HG03520 (cell line): ENCODE results near the gene CHRD.
A peak's percentile ranks its signal among the peaks of the same experiment; 100 is the strongest.

ENCODE experiments used
- ATAC-seq: cut with Tn5 transposase; IDR thresholded peaks from one replicate; pipeline ENCODE4 v1.9.1; 2021; ENCODE audit warnings: mild to moderate bottlenecking, moderate library complexity; ENCODE audit not compliant: unreplicated experiment

The CHRD gene

GRCh38 chr3:184360929-184361531 lies 18.8 kb upstream of the CHRD start:
- peak; percentile 1 for ATAC-seq

DNA sequence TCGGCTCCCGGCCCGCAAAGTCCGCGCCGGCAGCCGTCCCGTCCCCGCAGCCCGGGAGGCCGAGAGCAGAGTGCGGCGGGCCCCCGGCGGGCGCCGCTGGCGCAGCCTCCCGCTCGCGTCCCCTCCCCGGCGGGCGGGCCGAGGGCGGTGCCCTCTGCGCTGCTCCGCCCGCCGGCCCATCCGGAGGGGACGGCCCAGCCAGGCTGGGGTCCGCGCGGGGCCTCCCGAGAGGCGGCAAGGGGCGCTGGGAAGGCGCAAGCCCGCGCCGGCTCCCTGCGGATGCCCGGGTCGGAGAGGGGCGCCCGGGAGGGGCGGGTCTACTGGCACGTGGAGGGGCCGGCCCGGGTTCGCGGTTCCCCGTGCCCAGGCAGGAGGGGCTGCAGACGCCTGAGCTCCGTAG lies 18.3 kb upstream of the CHRD start, which contains the start of the genes CLCN2 and POLR2H:
Gene CLCN2, minus strand, starts transcription at position 74 of the 400 bp plus-strand sequence. CDS start 126 bp downstream, outside the sequence.
Gene POLR2H, plus strand, starts transcription at position 179 of the 400 bp plus-strand sequence. CDS start 1,783 bp downstream, outside the sequence.
- peak; percentile 28 for ATAC-seq

DNA sequence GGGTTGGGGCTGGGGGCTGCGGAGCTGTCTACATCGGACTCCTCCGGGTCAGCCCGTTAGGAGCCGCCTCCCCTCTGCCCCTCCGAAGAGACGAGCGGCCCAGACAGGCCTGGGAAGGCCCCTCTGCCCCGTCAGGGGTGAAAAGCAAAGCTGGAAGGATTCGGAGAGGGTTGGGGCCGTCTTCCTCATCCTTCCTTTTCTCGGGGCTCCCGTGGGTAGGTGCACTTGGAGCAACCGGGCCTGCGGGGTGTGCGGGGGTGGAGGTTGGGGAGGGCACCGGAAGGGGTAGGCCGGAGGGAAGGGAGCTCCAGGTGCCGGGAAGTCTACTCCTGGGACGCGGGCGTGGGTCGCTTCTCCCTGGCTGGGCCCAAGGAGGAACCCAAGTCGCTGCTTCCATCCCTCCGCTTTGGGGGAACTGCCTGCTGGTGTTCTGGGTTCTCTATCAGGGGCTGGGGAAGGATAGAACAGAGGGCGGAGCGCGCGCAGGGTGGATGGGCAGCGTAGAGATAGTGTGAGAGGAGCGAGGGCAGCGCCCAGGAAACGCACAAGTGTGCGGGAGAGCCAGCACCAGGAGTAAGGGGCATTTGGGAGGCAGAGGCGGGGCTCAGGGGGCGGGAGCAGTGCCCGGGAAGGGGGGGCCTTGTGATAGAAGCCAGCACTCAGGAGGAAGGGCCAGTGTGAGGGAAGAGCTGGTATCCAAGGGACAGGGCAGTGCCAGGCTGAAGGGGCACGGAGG lies 17.8 kb upstream of the CHRD start:
- no peak for ATAC-seq

DNA sequence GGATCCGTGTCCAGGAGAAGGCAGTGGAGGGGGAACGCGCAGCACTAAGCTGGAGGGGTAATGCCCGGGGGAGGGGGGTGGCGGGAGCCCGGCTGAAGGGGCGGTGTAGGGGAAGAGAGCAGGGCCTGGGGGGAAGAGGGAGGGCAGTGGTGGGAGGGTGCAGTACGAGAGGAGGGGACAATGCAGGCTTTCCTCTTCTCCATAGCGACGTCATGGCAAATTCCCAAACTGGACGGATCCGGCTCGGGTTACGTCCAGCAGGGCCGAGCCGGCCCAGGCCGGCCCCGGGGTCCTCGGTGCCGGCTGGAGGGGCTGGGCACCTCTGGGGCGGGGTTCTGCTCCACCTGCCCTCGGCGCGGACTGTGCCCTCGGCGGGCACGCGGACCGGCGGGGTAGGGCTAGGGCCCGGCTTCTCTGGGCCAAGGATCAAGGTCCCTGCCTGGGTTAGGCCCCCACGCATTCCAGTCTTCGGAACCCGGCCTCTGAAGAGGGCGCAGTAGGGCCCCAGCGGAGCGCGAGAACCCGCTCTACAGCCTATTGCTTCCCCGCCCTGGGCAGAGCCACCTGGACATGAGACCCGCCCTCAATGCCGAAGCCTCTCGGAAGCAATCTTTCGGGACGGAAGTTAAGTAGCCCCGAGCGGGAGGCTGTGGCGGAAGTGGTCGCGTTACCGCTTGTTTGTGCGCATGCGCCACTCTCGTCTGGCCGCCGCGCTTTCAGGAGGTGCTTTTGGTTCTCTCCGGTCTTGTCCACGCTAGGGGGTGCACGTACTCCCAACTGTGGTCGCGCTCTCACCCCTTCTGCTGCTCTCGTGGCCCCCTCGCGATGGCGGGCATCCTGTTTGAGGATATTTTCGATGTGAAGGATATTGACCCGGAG lies 16.9 kb upstream of the CHRD start:
- ATAC-seq: peak; percentile 87

DNA sequence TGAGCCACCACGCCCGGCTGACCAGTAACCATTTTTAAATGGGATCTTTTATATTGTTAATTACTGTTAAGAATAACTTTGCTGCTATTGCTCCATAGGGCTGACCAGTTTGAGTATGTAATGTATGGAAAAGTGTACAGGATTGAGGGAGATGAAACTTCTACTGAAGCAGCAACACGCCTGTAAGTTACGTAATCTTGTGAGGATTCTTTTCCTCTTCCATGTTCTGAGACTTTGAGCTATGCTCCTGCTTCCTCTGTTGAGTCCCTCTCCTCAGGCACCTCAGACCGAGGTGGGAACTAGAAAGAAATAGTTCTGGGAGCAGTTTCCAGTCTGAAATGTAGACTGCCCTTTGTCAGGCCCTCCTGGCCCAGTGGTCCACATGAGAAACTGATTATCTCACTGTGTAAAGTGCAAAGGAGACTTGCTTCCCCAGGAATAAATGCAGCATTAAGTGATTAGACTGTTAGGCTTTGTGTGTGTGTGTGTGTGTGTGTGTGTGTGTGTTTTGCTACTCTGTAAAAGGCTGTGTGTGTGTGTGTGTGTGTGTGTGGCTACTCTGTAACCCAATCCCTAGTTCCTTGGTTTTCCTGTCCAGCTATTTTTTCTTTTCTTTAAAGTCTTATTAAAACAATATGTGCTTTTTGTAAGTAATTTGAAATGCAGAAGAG lies 13.1 kb upstream of the CHRD start:
- no peak for ATAC-seq

GRCh38 chr3:184368116-184368515 lies 11.7 kb upstream of the CHRD start:
- no peak for ATAC-seq

- ATAC-seq: no peak
Measured at GRCh38 chr3:184368586-184369183, 11.2 kb upstream of the CHRD start.

- ATAC-seq: peak; percentile 53
Measured at GRCh38 chr3:184371570-184372018, 8.3 kb upstream of the CHRD start.

- ATAC-seq: no peak
Measured at GRCh38 chr3:184372296-184372821, 7.5 kb upstream of the CHRD start.

- no peak for ATAC-seq
Measured at GRCh38 chr3:184372911-184373310, 6.9 kb upstream of the CHRD start.

DNA sequence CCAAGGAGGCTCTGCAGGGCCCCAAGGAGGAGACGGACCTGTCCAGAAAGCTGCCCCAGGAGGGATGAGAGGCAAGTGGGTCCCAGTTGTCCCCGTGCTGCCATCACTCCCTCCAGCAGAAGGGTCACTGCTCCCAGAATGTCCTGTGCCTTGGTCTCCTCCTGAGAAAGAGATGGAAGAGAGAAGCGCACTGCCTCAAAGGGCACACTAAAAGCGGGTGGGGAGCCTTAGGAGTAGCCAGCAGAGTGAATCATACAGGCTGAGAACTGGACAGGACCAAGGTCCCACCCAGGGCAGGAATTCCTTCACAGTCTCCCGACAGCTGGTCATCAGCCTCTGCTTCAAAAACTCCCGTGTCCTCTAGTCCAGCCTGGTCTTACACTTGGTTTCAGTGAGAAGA lies 6.4 kb upstream of the CHRD start:
- ATAC-seq: no peak

DNA sequence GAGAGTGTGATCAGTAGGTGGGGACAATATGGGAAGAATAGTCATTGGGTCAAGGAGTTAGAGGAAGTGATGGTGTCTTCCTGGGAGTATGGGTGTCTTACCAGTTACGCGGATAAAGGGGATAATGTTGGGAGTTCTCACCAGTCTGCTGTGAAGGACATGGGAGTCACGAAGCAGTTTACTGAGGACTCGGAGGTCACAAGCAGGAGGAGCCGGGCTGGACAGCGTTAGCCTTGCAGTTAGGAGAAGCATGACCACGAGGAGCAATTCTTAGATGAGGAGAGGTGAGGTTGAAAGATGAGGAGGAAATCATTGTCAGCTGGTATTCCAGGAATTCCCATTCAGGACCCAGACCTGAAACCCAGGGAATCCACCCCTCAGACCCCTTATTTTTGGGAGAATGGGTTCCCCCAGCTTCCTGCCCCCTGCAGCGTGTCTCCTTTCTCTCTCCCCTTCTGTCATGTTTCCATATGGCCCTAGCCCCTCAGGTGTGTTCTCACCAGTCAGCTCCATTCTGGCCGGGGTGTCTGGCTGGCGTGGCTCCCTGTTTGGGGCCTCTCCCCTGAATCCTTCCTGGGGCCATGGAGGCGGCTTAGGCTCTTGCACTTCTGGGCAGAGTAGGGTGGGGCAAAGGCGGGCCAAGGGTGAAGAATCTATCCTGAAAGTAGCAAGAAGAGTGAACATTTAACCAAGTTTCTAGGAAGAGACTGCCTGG lies 4.0 kb upstream of the CHRD start:
- ATAC-seq: no peak

- ATAC-seq: no peak
Measured at GRCh38 chr3:184377374-184377773, 2.5 kb upstream of the CHRD start.

- ATAC-seq: no peak
Measured at GRCh38 chr3:184377882-184378445, 1.9 kb upstream of the CHRD start, which contains the start of gene THPO. THPO (minus strand) TSS chr3:184378207; CDS start chr3:184376259, 1,948 bp downstream.

GRCh38 chr3:184378651-184379357 lies 1.1 kb upstream of the CHRD start:
- ATAC-seq: no peak

DNA sequence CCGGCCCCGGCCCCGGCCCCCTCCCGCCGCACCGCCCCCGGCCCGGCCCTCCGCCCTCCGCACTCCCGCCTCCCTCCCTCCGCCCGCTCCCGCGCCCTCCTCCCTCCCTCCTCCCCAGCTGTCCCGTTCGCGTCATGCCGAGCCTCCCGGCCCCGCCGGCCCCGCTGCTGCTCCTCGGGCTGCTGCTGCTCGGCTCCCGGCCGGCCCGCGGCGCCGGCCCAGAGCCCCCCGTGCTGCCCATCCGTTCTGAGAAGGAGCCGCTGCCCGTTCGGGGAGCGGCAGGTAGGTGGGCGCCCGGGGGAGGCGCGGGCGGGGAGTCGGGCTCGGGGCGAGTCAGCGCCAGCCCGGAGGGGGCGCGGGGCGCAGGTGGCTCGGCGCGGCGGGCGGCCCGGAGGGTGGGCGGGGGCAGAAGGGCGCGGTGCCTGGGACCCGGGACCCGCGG lies 352 bp downstream of the CHRD start:
- ATAC-seq: no peak

DNA sequence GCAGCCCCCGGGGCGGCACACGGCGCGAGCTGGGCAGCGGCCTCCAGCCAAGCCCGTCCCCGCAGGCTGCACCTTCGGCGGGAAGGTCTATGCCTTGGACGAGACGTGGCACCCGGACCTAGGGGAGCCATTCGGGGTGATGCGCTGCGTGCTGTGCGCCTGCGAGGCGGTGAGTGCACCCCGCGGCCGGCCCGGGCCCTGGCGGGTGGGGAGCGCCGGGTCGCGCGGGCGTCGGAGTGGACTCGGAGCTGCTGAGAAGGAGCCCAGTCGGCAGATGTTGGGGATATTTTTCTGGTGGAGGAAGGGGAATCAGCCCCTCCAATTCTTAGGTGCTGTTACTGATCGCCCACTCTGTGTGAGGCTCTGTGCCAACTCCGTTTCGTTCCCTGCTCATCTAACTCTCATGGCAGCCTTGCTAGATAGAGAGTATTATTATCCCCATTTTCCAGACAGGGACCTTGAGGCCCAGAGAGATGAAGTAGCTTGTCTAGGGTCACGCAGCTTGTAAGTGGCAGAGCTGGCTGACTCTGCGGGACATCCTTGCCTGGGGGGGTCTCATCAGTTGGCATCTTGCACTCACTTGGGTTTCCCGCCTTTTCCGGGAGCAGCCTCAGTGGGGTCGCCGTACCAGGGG lies 890 bp downstream of the CHRD start:
- no peak for ATAC-seq
